HCT116 (cell line): ENCODE results near the gene SPON1.

Experiments
- CBX3 ChIP-seq: IDR thresholded peaks from 2 replicates; pipeline ENCODE4 v1.6.1; 2012; ENCODE audit warnings: low read depth
- EGR1 ChIP-seq: IDR thresholded peaks from 2 replicates; pipeline ENCODE4 v1.6.1; 2012; ENCODE audit warnings: low read depth
- EZH2 ChIP-seq: fragments of 200-600 bp; sonication (generic); IDR thresholded peaks from 2 replicates; pipeline ENCODE4 v1.6.1; 2017; ENCODE audit warnings: antibody characterized with exemption, mixed run types
- POLR2A ChIP-seq: IDR thresholded peaks from 2 replicates; pipeline ENCODE4 v1.7.0; 2011; ENCODE audit warnings: borderline replicate concordance; ENCODE audit not compliant: insufficient read depth, insufficient read length; ENCODE audit errors: extremely low read depth
- POLR2AphosphoS5 ChIP-seq: IDR thresholded peaks from 2 replicates; pipeline ENCODE4 v1.6.1; 2011; ENCODE audit warnings: mild to moderate bottlenecking, low read depth, low read length, moderate library complexity
- RAD21 ChIP-seq: IDR thresholded peaks from 2 replicates; pipeline ENCODE4 v1.6.1; 2012; ENCODE audit warnings: low read depth, mild to moderate bottlenecking
- SIN3A ChIP-seq: IDR thresholded peaks from 2 replicates; pipeline ENCODE4 v1.6.1; 2012; ENCODE audit warnings: low read depth
- ZNF274 ChIP-seq: fragments of 200-500 bp; sonication (Bioruptor generic); IDR thresholded peaks from 2 replicates; pipeline ENCODE4 v1.6.1; 2014; ENCODE audit warnings: mild to moderate bottlenecking, low read depth, low read length, inconsistent platforms
- TF ChIP-seq, protein P1 (sequence below), 3 experiments: fragments of 200-600 bp in 1 of 3; sonication (generic) in 1 of 3; IDR thresholded peaks in 2 of 3; conservative IDR thresholded peaks in 1 of 3; 2 replicates each; pipeline ENCODE4 v1.5.1; 2012 to 2017; ENCODE audit warnings: low read depth in 2 of 3, low read length in 2 of 3, antibody characterized with exemption in 1 of 3, borderline replicate concordance in 1 of 3, control low read depth in 1 of 3, mild to moderate bottlenecking in 1 of 3, mixed read lengths in 1 of 3, mixed run types in 1 of 3, moderate library complexity in 1 of 3; ENCODE audit not compliant: insufficient read depth in 1 of 3
- TF ChIP-seq, protein P2 (sequence below): IDR thresholded peaks from 2 replicates; pipeline ENCODE4 v1.6.1; 2012; ENCODE audit warnings: low read depth

DNA sequence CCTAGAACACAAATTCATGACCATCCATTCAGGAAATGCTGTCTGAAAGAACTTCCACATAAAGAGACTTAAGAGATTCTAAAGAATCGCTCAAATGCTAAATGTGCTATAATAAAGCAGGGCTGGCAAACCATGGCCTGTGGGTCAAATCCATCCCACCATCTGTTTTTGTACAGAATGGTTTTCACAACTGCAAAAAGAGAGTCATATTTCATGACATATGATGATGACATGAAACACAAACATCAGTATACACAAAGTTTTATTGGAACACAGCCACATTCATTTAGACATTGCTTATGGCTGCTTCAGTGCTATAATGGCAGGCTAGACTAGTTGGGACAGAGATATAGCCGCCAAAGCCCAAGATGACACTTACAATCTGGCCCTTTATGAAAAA is 311.4 kb downstream of the SPON1 start:
- TF ChIP-seq, protein P1, sequence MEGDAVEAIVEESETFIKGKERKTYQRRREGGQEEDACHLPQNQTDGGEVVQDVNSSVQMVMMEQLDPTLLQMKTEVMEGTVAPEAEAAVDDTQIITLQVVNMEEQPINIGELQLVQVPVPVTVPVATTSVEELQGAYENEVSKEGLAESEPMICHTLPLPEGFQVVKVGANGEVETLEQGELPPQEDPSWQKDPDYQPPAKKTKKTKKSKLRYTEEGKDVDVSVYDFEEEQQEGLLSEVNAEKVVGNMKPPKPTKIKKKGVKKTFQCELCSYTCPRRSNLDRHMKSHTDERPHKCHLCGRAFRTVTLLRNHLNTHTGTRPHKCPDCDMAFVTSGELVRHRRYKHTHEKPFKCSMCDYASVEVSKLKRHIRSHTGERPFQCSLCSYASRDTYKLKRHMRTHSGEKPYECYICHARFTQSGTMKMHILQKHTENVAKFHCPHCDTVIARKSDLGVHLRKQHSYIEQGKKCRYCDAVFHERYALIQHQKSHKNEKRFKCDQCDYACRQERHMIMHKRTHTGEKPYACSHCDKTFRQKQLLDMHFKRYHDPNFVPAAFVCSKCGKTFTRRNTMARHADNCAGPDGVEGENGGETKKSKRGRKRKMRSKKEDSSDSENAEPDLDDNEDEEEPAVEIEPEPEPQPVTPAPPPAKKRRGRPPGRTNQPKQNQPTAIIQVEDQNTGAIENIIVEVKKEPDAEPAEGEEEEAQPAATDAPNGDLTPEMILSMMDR (IDR thresholded peaks at IDR 0.05 in 2 of 3, conservative IDR thresholded peaks at IDR 0.05 in 1 of 3; ENCODE audit: borderline replicate concordance in 1 of 3, insufficient read depth in 1 of 3, low read depth in 2 of 3, low read length in 2 of 3) = no peak
- TF ChIP-seq POLR2AphosphoS5 (no peak), POLR2A (no peak), RAD21 (no peak), CBX3 (no peak), SIN3A (no peak), ZNF274 (no peak), EZH2 (no peak), EGR1 (no peak)
- TF ChIP-seq, protein P2, sequence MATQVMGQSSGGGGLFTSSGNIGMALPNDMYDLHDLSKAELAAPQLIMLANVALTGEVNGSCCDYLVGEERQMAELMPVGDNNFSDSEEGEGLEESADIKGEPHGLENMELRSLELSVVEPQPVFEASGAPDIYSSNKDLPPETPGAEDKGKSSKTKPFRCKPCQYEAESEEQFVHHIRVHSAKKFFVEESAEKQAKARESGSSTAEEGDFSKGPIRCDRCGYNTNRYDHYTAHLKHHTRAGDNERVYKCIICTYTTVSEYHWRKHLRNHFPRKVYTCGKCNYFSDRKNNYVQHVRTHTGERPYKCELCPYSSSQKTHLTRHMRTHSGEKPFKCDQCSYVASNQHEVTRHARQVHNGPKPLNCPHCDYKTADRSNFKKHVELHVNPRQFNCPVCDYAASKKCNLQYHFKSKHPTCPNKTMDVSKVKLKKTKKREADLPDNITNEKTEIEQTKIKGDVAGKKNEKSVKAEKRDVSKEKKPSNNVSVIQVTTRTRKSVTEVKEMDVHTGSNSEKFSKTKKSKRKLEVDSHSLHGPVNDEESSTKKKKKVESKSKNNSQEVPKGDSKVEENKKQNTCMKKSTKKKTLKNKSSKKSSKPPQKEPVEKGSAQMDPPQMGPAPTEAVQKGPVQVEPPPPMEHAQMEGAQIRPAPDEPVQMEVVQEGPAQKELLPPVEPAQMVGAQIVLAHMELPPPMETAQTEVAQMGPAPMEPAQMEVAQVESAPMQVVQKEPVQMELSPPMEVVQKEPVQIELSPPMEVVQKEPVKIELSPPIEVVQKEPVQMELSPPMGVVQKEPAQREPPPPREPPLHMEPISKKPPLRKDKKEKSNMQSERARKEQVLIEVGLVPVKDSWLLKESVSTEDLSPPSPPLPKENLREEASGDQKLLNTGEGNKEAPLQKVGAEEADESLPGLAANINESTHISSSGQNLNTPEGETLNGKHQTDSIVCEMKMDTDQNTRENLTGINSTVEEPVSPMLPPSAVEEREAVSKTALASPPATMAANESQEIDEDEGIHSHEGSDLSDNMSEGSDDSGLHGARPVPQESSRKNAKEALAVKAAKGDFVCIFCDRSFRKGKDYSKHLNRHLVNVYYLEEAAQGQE = no peak
